KMS-11 (cell line): ENCODE data around the gene TXNDC12.

Experiments used
- H2AFZ ChIP-seq: fragments of 200-600 bp; sonication (generic); 2 replicates; pipeline ENCODE4 v1.6.1; 2016; ENCODE audit warnings: antibody characterized with exemption, mixed run types, low read depth
- H3K27ac ChIP-seq: fragments of 200-600 bp; sonication (generic); 2 replicates; pipeline ENCODE4 v1.6.1; 2016; ENCODE audit warnings: mild to moderate bottlenecking, mixed run types
- H3K27me3 ChIP-seq: fragments of 200-600 bp; sonication (generic); 2 replicates; pipeline ENCODE4 v1.6.1; 2017; ENCODE audit warnings: mild to moderate bottlenecking, low read depth, mixed run types, moderate library complexity; ENCODE audit not compliant: insufficient read depth
- H3K36me3 ChIP-seq: fragments of 200-600 bp; sonication (generic); 2 replicates; pipeline ENCODE4 v1.6.1; 2017; ENCODE audit warnings: mild to moderate bottlenecking, mixed run types; ENCODE audit not compliant: insufficient read depth
- H3K4me1 ChIP-seq: fragments of 200-600 bp; sonication (generic); 2 replicates; pipeline ENCODE4 v1.6.1; 2016; ENCODE audit warnings: mild to moderate bottlenecking, low read depth, mixed run types; ENCODE audit not compliant: poor library complexity, severe bottlenecking
- H3K4me2 ChIP-seq: fragments of 200-600 bp; sonication (generic); 2 replicates; pipeline ENCODE4 v1.7.0; 2016; ENCODE audit warnings: mild to moderate bottlenecking, mixed run types
- H3K4me3 ChIP-seq: fragments of 200-600 bp; sonication (generic); IDR thresholded peaks from 2 replicates; pipeline ENCODE4 v1.6.1; 2017; ENCODE audit warnings: low read depth, low read length, mixed read lengths; ENCODE audit not compliant: insufficient read depth
- H3K79me2 ChIP-seq: fragments of 200-600 bp; sonication (generic); 2 replicates; pipeline ENCODE4 v1.6.1; 2016; ENCODE audit warnings: low read depth, mixed run types; ENCODE audit not compliant: insufficient read depth
- H3K9ac ChIP-seq: fragments of 200-600 bp; sonication (generic); 2 replicates; pipeline ENCODE4 v1.6.1; 2016; ENCODE audit warnings: mild to moderate bottlenecking, mixed run types
- H4K20me1 ChIP-seq: fragments of 200-600 bp; sonication (generic); 2 replicates; pipeline ENCODE4 v1.6.1; 2016; ENCODE audit warnings: mild to moderate bottlenecking, mixed run types; ENCODE audit not compliant: insufficient read depth
- CTCF ChIP-seq: fragments of 200-600 bp; sonication (generic); conservative IDR thresholded peaks from 2 replicates; pipeline ENCODE4 v1.6.1; 2017; ENCODE audit warnings: low read depth, mild to moderate bottlenecking, antibody characterized with exemption, low read length, moderate library complexity, mixed read lengths

The TXNDC12 gene

DNA sequence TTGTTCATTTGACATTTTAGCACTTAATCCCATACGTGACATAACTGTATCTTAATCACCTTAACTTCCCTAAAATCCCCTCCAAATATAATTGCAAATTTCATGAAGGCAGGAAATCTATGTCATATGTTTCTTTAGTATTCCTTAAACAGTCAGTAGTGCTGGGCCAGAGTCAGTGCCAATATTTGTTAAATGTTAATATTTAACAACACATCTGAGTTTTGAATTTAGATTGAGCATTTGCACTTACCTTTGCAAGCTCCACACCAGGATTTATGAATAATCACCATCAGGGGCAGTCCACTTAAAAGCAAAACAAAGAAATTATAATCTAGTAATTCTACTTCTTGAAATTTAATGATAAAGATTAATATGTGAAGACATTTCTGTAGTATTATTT lies 26.7 kb downstream of the TXNDC12 start:
- 0 out of 2 replicates have a peak, but pooled peaks cover 6% of the 10 kb centered on the region for H4K20me1 ChIP-seq
- H3K4me3 ChIP-seq, result no peak overlapping the region
- TF ChIP-seq CTCF, result no peak
- H2AFZ ChIP-seq, result no peak overlapping the region
- no peak overlapping the region for H3K4me2 ChIP-seq
- no peaks in the 10 kb centered on the region for H3K27me3 ChIP-seq
- peaks cover under 1% of the 10 kb centered on the region; the same call in 1 of the 2 replicates for H3K36me3 ChIP-seq
- H3K27ac ChIP-seq, result no peak overlapping the region
- no peak overlapping the region for H3K9ac ChIP-seq
- peaks cover 40% of the 10 kb centered on the region for H3K79me2 ChIP-seq
- H3K4me1 ChIP-seq, result peaks cover 33% of the 10 kb centered on the region

DNA sequence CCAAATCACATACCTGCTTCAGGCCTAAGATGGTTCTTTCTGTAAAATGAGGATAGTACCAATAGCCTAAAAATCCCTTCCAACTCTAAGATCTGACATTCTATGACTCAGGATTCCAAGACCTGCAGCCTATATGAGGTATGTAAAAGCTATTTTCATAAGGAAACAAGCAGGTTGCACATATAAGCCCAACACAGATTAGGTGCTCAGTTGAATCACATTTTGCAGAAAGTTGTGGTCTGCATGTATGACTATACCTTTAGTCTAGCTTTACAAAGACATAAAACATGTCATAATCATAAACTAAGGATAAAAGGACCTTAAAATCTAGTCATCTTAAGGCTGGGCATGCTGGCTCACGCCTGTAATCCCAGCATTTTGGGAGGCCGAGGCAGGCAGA lies 28.7 kb downstream of the TXNDC12 start:
- TF ChIP-seq CTCF, result no peak
- H3K4me2 ChIP-seq, result no peak overlapping the region
- no peaks in the 10 kb centered on the region for H3K27me3 ChIP-seq
- H3K4me1 ChIP-seq, result peaks cover 22% of the 10 kb centered on the region
- no peak overlapping the region for H3K27ac ChIP-seq
- peaks cover 4% of the 10 kb centered on the region; the same call in 1 of the 2 replicates for H3K36me3 ChIP-seq
- 0 out of 2 replicates have a peak, but pooled peaks cover 6% of the 10 kb centered on the region for H4K20me1 ChIP-seq
- H3K79me2 ChIP-seq, result peaks cover 20% of the 10 kb centered on the region
- H3K9ac ChIP-seq, result no peak overlapping the region
- H2AFZ ChIP-seq, result no peak overlapping the region
- H3K4me3 ChIP-seq, result no peak overlapping the region

DNA sequence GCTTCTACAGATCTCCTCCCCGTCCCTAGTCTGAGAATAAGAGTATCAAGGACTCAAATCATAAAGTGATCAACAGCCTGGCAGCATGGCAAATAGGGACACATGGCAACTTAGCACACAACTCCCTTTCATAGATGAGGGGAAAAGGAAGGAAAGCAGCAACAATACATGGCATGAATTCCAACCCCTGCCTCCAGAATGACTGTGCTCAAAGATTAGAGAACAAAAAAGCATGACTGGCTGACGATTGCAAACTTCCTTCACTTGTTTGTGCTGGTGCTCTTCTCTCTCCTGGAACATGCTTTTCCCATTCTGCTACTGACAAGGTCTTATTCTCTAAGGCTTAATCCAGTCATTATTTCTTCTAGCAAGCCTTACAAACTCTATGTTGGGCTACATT lies 32.9 kb downstream of the TXNDC12 start:
- no peaks in the 10 kb centered on the region for H3K79me2 ChIP-seq
- no peak for TF ChIP-seq CTCF
- H3K4me2 ChIP-seq, result no peak overlapping the region
- no peaks in the 10 kb centered on the region for H4K20me1 ChIP-seq
- no peak overlapping the region for H3K4me3 ChIP-seq
- peaks cover 4% of the 10 kb centered on the region; the same call in 1 of the 2 replicates for H3K36me3 ChIP-seq
- H3K4me1 ChIP-seq, result peaks cover 14% of the 10 kb centered on the region
- H3K9ac ChIP-seq, result no peak overlapping the region
- H2AFZ ChIP-seq, result no peak overlapping the region
- H3K27me3 ChIP-seq, result no peaks in the 10 kb centered on the region
- H3K27ac ChIP-seq, result no peak overlapping the region

DNA sequence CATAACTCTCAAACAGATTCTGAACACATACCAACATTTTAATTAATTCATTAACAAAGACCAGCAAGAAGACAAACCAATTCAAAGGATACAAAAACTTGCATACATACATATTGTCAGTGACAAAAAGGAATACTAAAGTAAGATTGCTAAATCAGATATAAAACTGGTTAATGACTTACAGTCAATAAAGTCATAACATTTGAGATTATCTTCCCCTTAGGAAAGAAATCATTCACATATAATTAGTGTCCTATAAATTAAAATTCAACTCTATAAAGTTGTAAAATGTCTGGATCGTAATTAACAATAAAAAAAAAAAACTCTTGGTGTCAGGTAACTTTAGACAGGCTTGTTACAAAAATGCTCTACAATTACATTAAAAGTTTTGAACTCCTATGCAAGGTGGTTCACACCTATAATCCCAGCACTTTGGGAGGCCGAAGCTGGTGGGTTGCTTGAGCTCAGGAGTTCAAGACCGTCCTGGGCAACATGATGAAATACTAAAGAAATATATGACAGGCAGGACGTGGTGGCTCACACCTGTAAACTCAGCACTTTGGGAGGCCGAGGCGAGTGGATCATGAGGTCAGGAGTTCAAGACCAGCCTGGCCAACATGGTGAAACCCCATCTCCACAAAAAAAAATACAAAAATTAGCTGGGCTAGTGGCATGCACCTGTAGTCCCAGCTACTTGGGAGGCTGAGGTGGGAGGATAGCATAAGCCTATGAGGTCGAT lies 46.8 kb downstream of the TXNDC12 start:
- TF ChIP-seq CTCF, result no peak
- Histone ChIP-seq H3K4me2 (no peak overlapping the region), H3K27me3 (no peaks in the 10 kb centered on the region), H4K20me1 (no peaks in the 10 kb centered on the region), H3K27ac (no peak overlapping the region), H3K4me3 (no peak overlapping the region), H3K79me2 (no peaks in the 10 kb centered on the region), H3K4me1 (no peaks in the 10 kb centered on the region), H2AFZ (no peak overlapping the region), H3K9ac (no peak overlapping the region), H3K36me3 (no peaks in the 10 kb centered on the region)
